ENCODE measurements around the gene HES5. TPM values are rescaled to one million over a fixed set of nuclear protein-coding genes. Genes with fewer than 3 reads are reported as not detected.

The HES5 gene
- total RNA-seq, 3 donors from 2014 or later, result 1.3 to 7.8 (median 1.6) TPM

- Histone ChIP-seq H3K36me3 (ENCODE audit: low read depth) (no peaks in the 10 kb centered on the region), H3K4me1 (ENCODE audit: low read depth) (peaks cover 51% of the 10 kb centered on the region), H3K4me3 (no peak overlapping the region), H3K9me3 (no peaks in the 10 kb centered on the region)
- TF ChIP-seq, protein P1, sequence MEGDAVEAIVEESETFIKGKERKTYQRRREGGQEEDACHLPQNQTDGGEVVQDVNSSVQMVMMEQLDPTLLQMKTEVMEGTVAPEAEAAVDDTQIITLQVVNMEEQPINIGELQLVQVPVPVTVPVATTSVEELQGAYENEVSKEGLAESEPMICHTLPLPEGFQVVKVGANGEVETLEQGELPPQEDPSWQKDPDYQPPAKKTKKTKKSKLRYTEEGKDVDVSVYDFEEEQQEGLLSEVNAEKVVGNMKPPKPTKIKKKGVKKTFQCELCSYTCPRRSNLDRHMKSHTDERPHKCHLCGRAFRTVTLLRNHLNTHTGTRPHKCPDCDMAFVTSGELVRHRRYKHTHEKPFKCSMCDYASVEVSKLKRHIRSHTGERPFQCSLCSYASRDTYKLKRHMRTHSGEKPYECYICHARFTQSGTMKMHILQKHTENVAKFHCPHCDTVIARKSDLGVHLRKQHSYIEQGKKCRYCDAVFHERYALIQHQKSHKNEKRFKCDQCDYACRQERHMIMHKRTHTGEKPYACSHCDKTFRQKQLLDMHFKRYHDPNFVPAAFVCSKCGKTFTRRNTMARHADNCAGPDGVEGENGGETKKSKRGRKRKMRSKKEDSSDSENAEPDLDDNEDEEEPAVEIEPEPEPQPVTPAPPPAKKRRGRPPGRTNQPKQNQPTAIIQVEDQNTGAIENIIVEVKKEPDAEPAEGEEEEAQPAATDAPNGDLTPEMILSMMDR (IDR thresholded peaks at IDR 0.05), result no peak
- ATAC-seq, result no peak
- DNase-seq, result no peak
- intact Hi-C loops (cut with DNase I, micrococcal nuclease), result no loop called here
Measured at GRCh38 chr1:2540816-2541492, 10.9 kb upstream of the HES5 start.

DNA sequence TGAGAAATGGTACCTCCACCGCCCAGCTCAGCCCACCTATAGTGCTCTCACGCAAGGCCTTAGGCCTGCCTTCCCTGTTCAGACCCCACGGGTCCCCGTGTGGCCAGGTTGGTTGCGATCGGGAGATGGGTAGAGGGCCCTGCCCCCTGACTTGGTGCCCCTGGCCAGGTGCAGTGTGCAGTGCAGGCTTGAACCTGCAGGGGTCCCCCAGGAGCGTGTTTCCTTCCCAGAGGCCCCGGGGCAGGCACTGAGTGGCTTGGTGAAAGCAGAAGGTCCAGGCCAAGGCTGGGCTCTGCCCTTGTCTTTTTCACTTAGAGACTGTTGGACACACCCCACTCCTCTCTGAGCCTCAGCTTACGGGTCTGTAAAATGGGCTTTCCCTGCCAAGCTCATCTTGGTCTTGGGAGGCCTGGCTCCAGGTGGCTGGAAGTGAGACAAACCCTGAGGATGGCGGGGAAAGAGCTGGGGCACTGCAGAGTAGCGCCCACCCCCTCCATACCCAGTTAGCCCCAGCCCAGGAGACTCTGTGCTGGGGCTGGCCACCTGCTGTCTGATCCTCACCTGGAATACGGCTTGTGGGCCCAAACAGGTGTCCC, 9.3 kb upstream of the HES5 start:
- Histone ChIP-seq H3K4me3 (no peak overlapping the region), H3K9me3 (no peaks in the 10 kb centered on the region), H3K36me3 (ENCODE audit: low read depth) (no peaks in the 10 kb centered on the region), H3K4me1 (ENCODE audit: low read depth) (peaks cover 51% of the 10 kb centered on the region)
- ATAC-seq, result no peak
- TF ChIP-seq, protein P1 (IDR thresholded peaks at IDR 0.05), result no peak
- intact Hi-C loops (cut with DNase I, micrococcal nuclease), result no loop called here
- DNase-seq, result peak in 2 of 3 donors; percentile 41 to 66

DNA sequence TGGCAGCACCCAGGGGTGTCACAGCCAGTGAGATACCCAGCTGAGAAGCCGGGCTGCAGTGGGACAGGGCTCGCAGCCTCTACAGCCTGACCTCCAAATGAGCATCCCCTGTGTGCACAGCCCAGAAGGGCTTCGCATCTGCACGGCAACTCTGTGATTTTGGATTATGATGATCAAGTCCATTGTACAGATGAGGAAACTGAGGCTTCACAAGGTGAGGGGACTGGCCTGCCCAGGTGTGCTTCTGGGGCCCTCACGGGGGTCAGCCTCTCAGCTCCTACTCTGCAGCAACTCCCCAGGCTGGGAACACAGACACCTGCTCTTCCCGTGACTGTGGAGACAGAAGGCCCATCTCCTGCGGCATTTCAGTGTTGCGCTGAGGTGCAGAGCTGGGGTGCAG, 8.8 kb upstream of the HES5 start:
- no peaks in the 10 kb centered on the region for H3K36me3 ChIP-seq (ENCODE audit: low read depth)
- TF ChIP-seq, protein P1 (IDR thresholded peaks at IDR 0.05), result no peak
- H3K9me3 ChIP-seq, result no peaks in the 10 kb centered on the region
- intact Hi-C loops (cut with DNase I, micrococcal nuclease), result no loop called here
- H3K4me3 ChIP-seq, result no peak overlapping the region
- DNase-seq (no peak), ATAC-seq (no peak)
- H3K4me1 ChIP-seq (ENCODE audit: low read depth), result peaks cover 48% of the 10 kb centered on the region

- Histone ChIP-seq H3K4me3 (no peak overlapping the region), H3K9me3 (no peaks in the 10 kb centered on the region), H3K4me1 (ENCODE audit: low read depth) (peaks cover 43% of the 10 kb centered on the region), H3K36me3 (ENCODE audit: low read depth) (no peaks in the 10 kb centered on the region)
- DNase-seq (no peak), ATAC-seq (no peak)
- intact Hi-C loops (cut with DNase I, micrococcal nuclease), result no loop called here
- TF ChIP-seq, protein P1 (IDR thresholded peaks at IDR 0.05), result no peak
Measured at GRCh38 chr1:2538376-2538775, 8.3 kb upstream of the HES5 start.

GRCh38 chr1:2537784-2538115, 7.7 kb upstream of the HES5 start:
- Histone ChIP-seq H3K9me3 (no peaks in the 10 kb centered on the region), H3K4me1 (ENCODE audit: low read depth) (peaks cover 39% of the 10 kb centered on the region), H3K4me3 (no peak overlapping the region), H3K36me3 (ENCODE audit: low read depth) (no peaks in the 10 kb centered on the region)
- TF ChIP-seq, protein P1 (IDR thresholded peaks at IDR 0.05), result no peak
- DNase-seq (no peak), ATAC-seq (no peak)
- intact Hi-C loops (cut with DNase I, micrococcal nuclease), result no loop called here
